NOMO-1 (cell line): ENCODE data around the gene FSTL4.
"Not testable (repeated sequence)": the region's sequence is repeated elsewhere in the genome, so short reads cannot be mapped to it uniquely, and the experiment has no call there.

Experiments used
- DNase-seq, 2 experiments: peaks; one replicate each; lab custom pipeline; 2025; ENCODE audit not compliant: unreplicated experiment in 2 of 2; lab: John Stamatoyannopoulos, UW

Gene FSTL4

DNA sequence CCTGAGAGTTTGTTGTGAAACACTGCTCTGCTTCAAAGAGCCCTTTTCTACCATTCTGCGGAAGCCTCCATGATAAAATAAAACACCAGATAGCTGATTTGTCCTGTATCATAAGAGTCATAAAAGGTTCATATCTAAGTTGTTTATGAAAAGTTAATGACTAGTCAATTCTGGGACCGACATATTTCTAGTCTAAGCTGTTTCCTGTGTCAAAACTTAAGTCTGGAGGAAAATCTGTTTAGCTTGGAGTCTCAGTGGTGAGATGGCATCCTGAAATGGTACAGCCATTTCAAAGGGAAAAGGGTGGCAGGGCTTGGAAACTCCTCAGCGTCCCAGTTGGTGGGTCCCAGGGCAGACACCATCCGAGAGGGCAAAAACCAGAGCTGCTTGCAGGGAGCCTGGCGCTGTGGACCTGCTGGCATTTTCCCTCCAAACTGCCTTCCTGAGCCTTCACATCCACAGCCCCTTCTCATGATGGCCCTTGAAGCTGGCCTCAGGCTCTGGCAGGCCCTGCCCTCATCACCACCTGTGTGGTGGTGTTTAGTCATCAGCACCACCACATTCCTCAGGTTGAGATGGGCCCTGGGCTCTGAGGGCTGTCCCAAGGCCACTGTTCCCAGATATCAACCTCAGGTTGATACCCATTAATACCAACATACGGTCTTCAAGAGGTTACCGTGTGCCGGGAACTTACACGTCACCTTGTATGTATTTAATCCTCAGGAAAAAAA is 376.5 kb downstream of the FSTL4 start:
- no peak for DNase-seq

DNA sequence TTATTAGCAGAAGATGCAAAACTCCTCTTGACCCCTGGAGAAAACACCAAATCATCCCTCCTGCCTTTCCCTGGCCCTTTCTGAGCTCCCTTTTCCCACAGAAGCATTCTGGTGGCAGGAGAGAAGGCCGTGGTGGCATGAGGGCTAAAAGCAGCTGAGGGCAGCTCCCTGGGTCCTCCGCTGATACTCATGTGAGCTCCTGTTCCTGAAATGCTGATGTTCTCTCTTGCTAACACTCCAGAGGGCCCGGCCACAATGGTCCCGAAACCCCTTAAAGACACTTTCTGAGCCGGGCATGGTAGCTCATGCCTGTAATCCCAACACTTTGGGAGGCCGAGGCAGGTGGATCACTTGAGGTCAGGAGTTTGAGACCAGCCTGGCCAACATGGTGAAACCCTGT is 377.4 kb downstream of the FSTL4 start:
- DNase-seq = no peak

DNA sequence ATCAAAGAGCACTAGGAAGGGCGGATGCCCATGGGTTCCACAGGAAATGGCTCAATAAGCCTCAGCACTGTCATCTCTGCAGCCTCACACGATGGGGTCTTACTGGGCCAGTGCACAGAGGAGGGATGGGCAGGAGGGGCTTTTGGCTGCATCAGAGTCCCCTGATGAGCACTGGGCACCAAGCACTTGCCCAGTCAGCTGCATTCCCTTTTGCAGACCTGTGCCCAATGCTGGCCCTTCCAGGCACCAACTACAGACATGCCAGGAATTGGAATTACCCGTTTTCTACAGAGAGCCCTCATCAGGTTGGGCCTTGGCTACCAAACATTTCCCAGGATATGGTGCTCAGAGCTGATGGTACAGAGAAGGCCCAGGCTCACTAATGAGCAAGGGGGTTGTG is 378.1 kb downstream of the FSTL4 start:
- DNase-seq = no peak

DNA sequence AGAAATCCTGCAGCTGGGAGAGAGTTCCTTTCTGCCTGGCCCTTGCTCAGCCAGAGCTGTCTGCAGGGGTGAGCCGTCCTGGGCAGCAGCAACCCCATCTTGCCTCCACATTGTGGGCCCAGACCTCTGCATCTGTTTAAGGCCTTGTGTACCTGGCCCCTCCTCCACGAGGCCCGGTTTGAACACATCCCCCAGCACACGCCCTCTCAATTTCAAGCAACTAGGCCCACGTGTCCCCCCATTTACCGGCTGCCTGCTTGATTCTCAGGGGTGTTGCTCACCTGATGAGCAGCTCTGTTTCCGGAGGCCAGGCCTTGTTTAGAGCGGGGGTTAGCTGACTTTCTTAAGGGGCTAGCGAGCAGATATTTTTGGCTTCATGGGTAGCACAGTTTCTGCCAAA is 378.7 kb downstream of the FSTL4 start:
- DNase-seq = no peak

DNA sequence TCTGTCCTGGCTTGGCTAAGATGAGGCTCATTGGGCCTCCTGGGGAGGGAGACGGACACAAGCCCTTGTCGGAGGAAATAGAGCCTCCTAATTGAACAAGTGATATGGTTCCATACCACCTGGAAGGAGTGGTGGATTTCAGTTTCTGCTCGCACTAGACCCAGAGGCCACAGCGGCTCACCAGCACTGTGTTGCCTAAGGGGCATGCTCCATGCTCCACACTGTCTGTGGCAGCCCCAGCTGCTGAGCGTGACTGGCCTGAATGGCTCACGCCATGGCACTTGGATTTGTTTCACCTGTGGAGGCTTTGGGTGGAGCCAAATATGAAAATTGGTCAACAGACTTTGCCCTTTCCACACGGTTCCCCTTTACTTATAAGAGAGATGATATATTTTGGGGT is 379.4 kb downstream of the FSTL4 start:
- DNase-seq = no peak

DNA sequence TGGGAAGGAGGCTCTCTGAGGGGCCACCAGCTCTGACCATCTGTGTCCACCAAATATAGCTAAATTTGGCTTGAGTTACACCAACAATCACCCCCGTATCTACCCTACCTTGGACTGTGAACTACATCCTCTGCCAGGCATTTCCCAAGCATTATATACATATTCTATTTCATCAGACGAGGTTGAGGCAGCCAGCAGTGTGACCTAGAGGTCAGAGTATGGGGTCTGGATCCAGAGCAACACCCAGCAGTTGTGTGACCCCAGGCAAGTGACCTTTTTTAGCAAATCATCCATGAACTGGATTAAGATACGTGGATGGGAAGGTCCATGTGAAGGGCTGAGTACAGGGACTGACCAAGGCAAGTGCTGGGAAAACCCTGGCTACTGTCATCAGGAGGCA is 379.9 kb downstream of the FSTL4 start:
- no peak for DNase-seq

DNA sequence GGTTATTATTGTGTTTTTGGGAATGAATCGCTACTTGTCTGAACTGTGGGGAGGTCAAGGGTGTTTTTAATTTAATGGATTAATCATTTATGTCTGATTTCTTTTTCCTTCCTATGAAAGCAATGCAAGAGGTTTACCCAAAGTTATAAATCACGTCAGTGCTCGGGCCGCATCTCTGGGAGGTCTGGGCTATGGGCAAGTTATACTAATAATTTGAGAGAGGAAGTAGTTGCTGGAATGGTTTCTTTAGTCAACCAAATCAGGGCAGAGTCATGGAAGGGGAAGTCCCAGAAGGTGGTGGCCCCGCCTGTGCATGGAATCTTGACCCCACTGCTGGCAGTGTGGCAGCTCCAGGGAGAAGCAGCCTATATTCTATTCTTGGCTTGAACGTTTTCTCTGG is 380.3 kb downstream of the FSTL4 start:
- peak; percentile 61 to 78 for DNase-seq

DNA sequence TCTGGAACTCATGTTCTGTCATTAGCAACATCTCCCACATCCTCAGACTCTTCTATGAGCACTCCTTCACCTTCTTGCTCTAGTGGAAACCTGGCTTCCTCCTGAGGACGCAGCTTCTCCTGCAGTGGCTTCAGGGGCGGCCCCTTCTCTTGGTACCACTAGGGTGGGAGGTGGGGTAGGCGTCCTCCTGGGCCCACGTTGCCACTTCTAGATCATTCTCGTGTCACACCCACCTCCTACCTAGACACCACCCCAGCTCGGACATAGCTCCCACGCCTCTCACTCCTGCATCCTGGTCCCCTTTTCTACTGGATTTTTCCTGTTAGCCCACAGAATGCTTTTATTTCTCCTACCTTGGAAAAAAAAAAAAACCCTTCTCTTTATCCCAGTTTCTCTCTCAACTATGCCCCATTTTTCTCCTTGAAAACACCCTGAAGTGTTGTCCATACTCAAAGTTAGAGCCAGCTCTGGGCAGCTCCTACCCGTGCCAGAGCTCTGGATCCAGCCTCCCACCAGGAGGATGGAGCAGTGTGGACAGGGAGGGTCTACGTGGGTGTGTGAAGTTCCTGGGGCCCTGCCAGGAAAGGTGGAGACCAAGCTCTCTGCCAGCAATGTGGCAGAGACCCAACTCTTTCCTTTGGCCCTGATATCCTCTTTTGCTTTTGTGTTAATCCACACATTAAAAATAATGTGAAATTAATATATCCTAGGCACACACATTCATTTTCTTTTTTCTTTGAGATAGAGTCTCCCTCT is 381.3 kb downstream of the FSTL4 start:
- no peak for DNase-seq

DNA sequence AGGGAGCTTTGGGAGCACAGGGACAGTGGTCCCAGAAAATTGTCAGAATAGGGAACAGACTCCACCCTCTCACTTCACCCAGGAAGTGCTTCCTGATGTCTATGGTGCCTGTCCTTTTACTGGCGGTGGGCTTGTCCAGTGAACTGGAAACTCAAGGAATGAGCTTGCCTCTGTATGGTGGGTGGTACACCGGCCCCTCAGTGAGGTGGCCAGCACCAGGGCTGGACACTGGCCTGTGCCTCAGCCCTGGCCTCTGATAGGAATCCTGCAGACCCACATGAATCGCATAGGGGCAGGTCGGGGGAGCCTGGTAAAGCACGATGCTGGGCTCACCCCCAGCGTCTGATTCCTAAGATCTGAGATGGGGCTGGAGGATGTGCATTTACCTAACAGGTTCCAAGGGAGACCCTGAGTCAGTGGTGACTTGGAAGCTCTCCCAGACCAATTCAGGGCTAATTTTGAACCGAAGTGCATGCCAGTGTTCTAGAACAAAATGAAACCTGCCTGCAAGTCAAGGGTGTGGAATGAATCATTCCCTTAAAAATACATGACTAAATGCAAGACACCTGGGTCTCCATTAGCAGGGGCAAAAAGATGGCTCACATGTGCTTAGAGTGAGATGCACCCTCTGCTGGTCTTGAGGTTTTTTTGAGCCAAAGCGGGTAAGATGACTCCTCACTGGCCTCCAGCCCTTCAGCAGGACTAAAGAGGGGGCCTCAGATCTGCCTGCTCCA is 382.2 kb downstream of the FSTL4 start:
- no peak for DNase-seq

DNA sequence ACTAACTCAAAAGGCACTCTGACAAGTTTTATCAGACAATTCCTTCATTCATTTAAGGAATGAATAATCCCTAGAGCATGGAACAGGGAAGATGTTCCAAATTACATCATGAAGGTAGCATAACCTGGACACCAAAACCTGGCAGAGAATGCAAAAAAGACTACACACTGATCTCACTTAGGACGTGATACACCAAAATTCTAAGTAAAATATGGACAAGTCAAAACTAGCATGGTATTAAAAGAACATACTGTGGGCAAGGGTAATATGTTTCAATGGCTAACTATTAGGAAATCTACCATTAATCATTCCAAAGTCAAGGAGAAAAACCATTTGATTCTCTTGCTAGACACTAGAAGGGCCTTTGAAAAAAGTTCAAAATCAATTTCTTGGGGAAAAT is 384.0 kb downstream of the FSTL4 start:
- DNase-seq = no peak

DNA sequence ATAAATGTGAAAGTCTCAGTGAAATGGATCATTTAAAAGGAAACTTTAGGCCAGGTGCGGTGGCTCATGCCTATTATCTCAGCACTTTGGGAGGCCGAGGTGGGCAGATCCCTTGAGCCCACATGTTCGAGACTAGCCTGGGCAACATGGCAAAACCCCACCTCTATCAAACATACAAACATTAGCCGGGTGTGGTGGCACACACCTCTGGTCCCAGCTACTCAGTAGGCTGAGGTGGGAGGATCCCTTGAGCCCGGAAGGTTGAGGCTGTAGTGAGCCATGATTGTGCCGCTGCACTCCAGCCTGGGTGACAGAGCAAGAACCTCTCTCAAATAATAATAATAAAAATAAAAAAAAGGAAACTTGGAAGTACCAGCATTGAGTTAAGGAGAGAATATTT is 384.4 kb downstream of the FSTL4 start:
- DNase-seq = no peak

DNA sequence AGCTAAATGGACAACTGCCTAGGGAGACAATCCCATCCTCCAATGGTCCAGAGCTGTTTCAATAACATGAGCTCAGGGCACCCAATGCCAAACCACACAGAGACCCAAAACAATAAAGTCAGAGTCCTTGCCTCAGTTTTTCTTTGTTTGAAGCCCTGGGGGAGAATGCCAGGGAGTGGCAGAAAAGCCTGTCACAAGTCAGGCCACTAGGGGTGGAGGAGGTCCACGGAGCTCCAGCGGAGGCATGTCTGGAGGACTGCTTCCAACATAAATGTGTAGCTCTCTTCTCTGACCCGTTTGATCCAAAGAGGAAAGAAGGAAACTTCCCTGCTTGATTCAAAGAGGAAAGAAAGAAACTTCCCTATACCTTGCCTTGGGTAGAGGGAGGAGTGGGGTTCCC is 385.3 kb downstream of the FSTL4 start:
- no peak for DNase-seq

DNA sequence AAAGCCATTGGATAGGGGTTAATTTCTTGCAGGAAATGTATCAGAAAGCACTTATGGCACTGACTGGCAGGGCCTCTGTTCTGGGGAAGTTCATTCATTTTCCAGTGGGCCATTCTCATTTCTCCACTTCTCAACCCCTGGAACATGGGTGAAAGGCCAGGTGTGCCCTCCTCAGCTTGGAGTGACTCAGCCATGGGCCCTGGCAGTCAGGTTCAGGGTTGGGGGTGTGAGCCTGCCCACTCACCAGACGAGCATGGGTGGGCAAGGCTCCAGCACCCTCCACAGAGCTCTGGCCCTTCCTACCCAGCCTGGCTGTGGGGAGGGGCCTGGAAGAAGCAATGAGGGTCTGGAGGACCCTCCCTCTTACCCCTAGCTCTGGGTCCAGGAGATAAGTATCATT is 386.2 kb downstream of the FSTL4 start:
- no peak for DNase-seq

DNA sequence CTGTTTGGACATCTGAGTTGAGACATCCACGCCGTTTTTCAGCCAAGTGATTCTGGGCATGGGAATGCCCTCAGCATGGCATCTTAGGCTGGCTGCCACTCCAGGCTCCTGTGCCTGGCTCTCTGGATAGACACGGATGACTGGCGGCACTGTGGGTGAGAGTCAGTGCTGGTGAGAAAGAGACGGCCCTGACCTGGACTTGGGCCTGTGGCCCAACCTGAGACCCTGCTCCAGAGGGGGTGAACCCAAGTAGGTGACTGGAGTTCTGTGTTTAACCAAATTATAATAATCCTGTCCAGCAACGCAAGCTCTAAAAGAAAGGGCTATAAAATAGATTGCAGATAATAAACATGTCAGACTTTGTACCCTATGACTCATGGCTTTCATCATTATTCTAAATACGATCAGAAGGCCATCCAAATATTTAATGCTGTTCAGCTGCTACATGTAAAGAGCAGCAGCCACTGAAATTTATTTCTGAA is 386.6 kb downstream of the FSTL4 start:
- peak; percentile 55 to 66 for DNase-seq

DNA sequence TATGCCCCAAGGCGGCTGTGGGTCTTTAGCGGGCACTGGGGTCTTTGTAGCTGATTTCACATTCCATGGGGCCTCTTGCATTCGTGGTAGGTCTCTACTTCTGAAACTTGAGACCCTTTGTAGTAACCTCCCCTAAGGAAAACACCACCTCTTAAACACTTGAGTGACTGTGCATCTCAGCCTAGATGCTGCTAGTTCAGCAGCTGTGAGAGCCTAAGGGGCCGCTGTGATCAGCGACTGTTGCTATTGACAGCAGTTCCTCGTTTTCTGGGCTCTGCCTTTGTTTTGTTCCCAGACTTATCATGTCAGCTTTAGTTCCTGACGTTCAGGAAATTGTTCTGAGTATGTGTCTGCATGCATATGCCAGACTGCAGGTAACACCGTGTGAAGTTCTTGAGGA is 389.4 kb downstream of the FSTL4 start:
- no peak for DNase-seq

DNA sequence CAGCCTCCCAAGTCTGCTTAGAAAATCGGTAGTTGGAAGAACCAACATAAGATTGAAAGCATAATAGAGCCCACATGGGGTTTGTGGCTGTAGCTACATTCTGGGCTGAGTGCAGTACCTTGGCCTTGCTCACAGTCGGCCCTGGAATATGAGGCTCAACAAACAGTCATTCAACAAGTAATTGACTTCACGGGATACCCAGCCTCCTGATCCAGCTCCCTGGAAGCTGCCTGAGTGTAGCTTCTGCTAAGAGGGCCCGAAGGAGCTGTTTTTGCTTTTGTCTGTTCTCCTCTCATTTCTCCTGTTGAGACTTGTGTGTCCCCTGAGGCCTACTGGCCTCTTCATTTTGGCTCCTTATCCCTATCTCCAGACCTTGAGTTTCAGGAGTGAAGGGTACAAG is 389.8 kb downstream of the FSTL4 start:
- no peak for DNase-seq

DNA sequence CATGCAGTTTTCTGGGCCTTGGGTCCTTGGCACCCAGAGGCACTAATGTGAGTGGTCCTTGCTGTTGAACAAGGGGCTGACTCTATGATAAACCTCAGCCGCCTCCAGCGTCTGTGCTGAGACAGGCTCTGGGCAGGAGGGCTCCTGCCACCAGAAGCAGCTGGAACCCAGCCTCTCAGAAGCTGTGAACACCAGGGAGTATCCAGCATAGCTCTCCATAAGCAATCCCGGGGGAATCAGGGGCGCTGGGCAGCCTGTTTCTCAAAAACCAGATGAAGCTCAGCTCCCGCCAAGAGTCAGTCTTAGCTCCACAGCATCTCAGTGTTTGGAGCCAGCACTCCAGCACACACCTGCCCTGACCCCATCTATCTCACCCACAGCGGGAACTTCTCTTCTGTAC is 390.3 kb downstream of the FSTL4 start:
- no peak for DNase-seq

DNA sequence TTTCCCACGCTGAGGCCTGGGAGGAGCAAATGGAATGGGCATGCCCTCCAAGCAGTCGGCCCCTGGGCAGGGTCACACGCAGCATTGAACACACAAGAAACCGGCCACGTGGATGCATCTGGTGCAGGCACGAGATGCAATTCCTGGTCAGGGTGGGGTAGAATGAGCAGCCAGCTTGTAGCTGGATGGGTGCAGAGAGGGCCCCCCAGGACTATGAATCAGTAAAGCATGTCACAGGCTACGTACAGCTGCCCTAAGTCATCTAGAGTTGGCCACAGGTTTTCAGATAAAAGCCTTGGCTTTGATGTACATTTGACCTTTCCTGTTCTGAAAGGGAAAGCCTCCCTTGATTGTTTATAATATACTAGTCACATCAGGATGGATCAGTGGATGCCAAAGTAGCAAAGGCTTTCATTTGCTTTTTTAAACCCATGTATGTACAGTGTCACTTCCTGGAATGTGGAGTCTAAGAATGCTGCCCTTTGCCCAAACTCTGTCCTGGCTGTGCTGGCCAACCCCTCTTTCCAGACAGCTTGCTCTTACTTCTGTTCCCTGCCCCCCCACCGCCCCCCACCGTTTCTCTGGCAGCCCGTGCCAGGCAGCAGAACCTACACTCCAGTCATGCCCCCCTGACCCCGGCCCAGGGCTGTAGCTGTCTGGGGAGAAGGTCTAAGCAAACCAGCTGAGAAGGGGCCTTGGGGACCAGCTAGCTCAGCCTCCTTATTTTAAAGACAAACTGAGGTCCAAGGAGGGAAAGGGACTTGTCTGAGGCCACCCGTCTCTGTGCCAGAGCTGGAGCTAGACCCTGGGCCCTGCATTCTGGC is 391.3 kb downstream of the FSTL4 start:
- no peak for DNase-seq

DNA sequence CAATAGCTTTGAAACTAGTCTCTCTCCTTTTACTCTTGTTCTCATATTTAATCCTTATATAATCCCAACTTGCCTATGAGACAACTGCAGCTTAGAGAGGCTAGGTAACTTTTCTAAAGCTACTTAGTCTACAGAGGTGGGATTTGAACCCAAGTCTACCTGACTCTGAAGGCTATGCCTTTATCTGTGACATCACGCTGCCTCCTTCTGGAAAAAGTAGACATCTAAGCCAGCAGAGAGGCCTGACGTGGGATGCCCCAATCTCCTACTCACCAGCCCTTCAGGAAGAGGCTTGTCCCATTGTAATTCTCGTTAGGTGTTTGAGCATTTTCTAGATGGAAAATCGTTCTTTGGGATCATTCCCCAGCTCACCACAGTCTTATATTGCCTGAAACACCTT is 393.0 kb downstream of the FSTL4 start:
- DNase-seq = no peak

DNA sequence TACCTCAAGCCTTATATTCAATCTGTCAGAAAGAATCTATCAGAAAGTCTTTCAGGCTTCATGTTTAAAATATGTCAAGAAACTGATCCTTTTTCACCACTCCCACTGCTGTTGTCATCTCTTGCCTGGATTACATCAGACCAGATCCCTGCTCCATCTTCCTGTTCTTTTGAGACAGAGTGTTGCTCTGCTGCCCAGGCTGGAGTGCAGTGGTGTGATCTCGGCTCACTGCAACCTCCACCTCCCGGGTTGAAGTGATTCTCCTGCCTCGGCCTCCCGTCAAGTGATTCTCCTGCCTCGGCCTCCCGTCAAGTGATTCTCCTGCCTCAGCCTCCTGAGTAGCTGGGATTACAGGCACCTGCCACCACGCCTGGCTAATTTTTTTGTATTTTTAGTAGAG is 396.2 kb downstream of the FSTL4 start:
- not testable (repeated sequence) for DNase-seq
